HepG2 (cell line): ENCODE data around the gene NINJ2. TPM values are rescaled to one million over a fixed set of nuclear protein-coding genes. Genes with fewer than 3 reads are reported as not detected.

Experiments used
- AKAP8 ChIP-seq: sonication (generic); formaldehyde crosslinking; IDR thresholded peaks from 2 replicates; pipeline ENCODE4 v1.5.1; 2020; ENCODE audit warnings: mild to moderate bottlenecking, missing genetic modification reagents
- FOXO1 ChIP-seq: sonication (generic); formaldehyde crosslinking; IDR thresholded peaks from 2 replicates; pipeline ENCODE4 v1.4.0; 2020; ENCODE audit warnings: missing genetic modification reagents
- GATA4 ChIP-seq: sonication (generic); IDR thresholded peaks from 2 replicates; pipeline ENCODE4 v1.6.1; 2016; ENCODE audit warnings: antibody characterized with exemption, low read depth, borderline replicate concordance
- GFI1 ChIP-seq: sonication (generic); formaldehyde crosslinking; IDR thresholded peaks from 2 replicates; pipeline ENCODE4 v1.5.0; 2020; ENCODE audit warnings: missing genetic modification reagents, mild to moderate bottlenecking, borderline replicate concordance
- HNF1B ChIP-seq: sonication (generic); formaldehyde crosslinking; IDR thresholded peaks from 2 replicates; pipeline ENCODE4 v1.5.1; 2020; ENCODE audit warnings: mild to moderate bottlenecking, moderate library complexity, missing genetic modification reagents
- HNF4G ChIP-seq, 2 experiments: sonication (generic) in 1 of 2; formaldehyde crosslinking in 1 of 2; IDR thresholded peaks; 2 replicates each; pipeline versions ENCODE4 v1.4.0 to v1.6.1; 2011 to 2020; ENCODE audit warnings: borderline replicate concordance in 2 of 2, low read depth in 2 of 2, mild to moderate bottlenecking in 2 of 2, low read length in 1 of 2, missing genetic modification reagents in 1 of 2, moderate library complexity in 1 of 2
- HOMEZ ChIP-seq: IDR thresholded peaks from 2 replicates; pipeline ENCODE4 v1.6.1; 2016; ENCODE audit warnings: low read depth
- HOXA5 ChIP-seq: sonication (generic); formaldehyde crosslinking; IDR thresholded peaks from 2 replicates; pipeline ENCODE4 v1.4.0; 2020; ENCODE audit warnings: missing genetic modification reagents
- ISL2 ChIP-seq: sonication (generic); formaldehyde crosslinking; IDR thresholded peaks from 2 replicates; pipeline ENCODE4 v1.5.0; 2020; ENCODE audit warnings: missing genetic modification reagents
- MEIS1 ChIP-seq: sonication (generic); formaldehyde crosslinking; IDR thresholded peaks from 2 replicates; pipeline ENCODE4 v1.9.0; 2021; ENCODE audit warnings: mild to moderate bottlenecking, missing genetic modification reagents, moderate library complexity, borderline replicate concordance
- PBX2 ChIP-seq: IDR thresholded peaks from 2 replicates; pipeline ENCODE4 v1.6.1; 2016; ENCODE audit warnings: control low read depth
- PTBP1 ChIP-seq: fragments of 200-400 bp; formaldehyde crosslinking; IDR thresholded peaks from 2 replicates; pipeline ENCODE4 v1.6.1; 2018; ENCODE audit warnings: low read length, low read depth; ENCODE audit not compliant: poor library complexity, severe bottlenecking
- RXRA ChIP-seq: sonication (generic); formaldehyde crosslinking; IDR thresholded peaks from 2 replicates; pipeline ENCODE4 v1.5.1; 2020; ENCODE audit warnings: missing genetic modification reagents
- TEAD3 ChIP-seq: optimal IDR thresholded peaks from 2 replicates; pipeline ENCODE3; 2016; ENCODE audit warnings: borderline replicate concordance
- ZNF362 ChIP-seq: sonication (generic); formaldehyde crosslinking; IDR thresholded peaks from 2 replicates; pipeline ENCODE4 v1.4.0; 2020; ENCODE audit warnings: missing genetic modification reagents, mild to moderate bottlenecking, borderline replicate concordance
- ZNF775 ChIP-seq: sonication (generic); formaldehyde crosslinking; IDR thresholded peaks from 2 replicates; pipeline ENCODE4 v1.4.0; 2020; ENCODE audit warnings: missing genetic modification reagents, mild to moderate bottlenecking, moderate library complexity, borderline replicate concordance
- ZSCAN29 ChIP-seq: sonication (generic); formaldehyde crosslinking; conservative IDR thresholded peaks from 2 replicates; pipeline ENCODE4 v1.4.0; 2020; ENCODE audit warnings: mild to moderate bottlenecking, missing genetic modification reagents
- polyA plus RNA-seq, 8 experiments: library from polyadenylated mRNA; depleted of rRNA in 3 of 8; stranded (reverse) in 7 of 8; unstranded in 1 of 8; fragments of >200 nt; fragmentation: Illumina TruSeq in 4 of 8; extraction: Trizol in 4 of 8; gene quantifications; 2 replicates each; pipeline versions ENCODE4 v1.2.1 to v1.2.3, GENCODE V29; 2011 to 2016; ENCODE audit warnings: low read depth in 4 of 8, missing spikeins in 1 of 8, mixed read lengths in 1 of 8; ENCODE audit not compliant: insufficient read depth in 1 of 8
- total RNA-seq, 5 experiments: library from RNA; depleted of rRNA; stranded (reverse); fragments of >200 nt; fragmentation: Illumina TruSeq; extraction: Trizol; gene quantifications; 2 replicates each; pipeline ENCODE4 v1.2.3, GENCODE V29; 2016; ENCODE audit warnings: low read depth in 1 of 5
- TF ChIP-seq, protein P1 (sequence below): sonication (generic); formaldehyde crosslinking; IDR thresholded peaks from 2 replicates; pipeline ENCODE4 v1.4.0; 2020; ENCODE audit warnings: missing genetic modification reagents, borderline replicate concordance
- TF ChIP-seq, protein P2 (sequence below): sonication (generic); IDR thresholded peaks from 2 replicates; pipeline ENCODE4 v1.6.1; 2016; ENCODE audit warnings: low read depth, borderline replicate concordance

The NINJ2 gene
- total and polyA plus RNA-seq, 2 of the 13 experiments (the other 11 are each of a cell fraction or from before 2014, with no cell fraction given): 0.62 to 3.8 TPM

DNA sequence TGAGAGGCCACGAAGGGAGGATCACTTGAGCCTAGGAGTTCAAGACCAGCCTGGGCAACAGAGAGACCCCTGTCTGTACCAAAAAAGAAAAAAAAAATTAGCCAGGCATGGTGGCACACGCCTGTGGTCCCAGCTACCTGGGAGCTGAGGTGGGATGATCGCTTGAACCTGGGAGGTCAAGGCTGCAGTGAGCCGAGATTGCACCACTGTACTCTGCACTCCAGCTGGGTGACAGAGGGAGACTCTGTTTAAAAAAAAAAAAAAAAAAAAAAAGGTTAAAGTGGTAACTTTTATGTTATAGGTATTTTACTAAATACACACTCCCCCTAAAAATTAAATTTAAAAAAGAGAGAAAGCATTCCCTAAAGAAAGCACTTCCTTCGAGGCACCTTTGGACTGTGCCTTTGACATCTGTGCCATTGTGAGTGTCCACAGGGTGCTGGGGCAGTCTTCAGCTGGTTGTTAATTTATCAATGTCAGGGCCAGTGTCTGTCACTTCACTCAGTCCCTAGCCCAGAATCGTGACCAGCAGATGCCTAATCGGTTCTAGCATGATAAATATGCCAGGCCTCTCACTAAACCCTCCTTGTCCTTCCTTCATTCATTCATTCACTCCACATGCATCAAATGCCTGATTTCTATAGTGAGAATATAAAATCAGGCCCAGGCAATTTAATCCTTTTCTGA lies 140.4 kb downstream of the NINJ2 start (continued):
- TF ChIP-seq, protein P1, sequence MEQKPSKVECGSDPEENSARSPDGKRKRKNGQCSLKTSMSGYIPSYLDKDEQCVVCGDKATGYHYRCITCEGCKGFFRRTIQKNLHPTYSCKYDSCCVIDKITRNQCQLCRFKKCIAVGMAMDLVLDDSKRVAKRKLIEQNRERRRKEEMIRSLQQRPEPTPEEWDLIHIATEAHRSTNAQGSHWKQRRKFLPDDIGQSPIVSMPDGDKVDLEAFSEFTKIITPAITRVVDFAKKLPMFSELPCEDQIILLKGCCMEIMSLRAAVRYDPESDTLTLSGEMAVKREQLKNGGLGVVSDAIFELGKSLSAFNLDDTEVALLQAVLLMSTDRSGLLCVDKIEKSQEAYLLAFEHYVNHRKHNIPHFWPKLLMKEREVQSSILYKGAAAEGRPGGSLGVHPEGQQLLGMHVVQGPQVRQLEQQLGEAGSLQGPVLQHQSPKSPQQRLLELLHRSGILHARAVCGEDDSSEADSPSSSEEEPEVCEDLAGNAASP (CRISPR knock-in tag): peak; percentile 51; the same call in 1 of the 2 replicates
- TF ChIP-seq ZNF362 (peak; percentile 60; the same call in 1 of the 2 replicates), MEIS1 (peak; percentile 52; the same call in 1 of the 2 replicates), AKAP8 (no peak), HNF4G (IDR thresholded peaks at IDR 0.05; ENCODE audit: borderline replicate concordance, low read depth, low read length) (peak; percentile 46; the same call in 1 of the 2 replicates), HNF4G (CRISPR knock-in tag; IDR thresholded peaks at IDR 0.05; ENCODE audit: borderline replicate concordance, low read depth) (no peak), PTBP1 (no peak), HOXA5 (CRISPR knock-in tag) (peak; percentile 96), PBX2 (peak; percentile 52; the same call in 1 of the 2 replicates), TEAD3 (CRISPR knock-in tag) (no peak), ISL2 (no peak), FOXO1 (no peak), ZSCAN29 (CRISPR knock-in tag) (no peak), GATA4 (no peak), HOMEZ (no peak), ZNF775 (no peak), RXRA (CRISPR knock-in tag) (peak; percentile 35; the same call in 1 of the 2 replicates), HNF1B (CRISPR knock-in tag) (no peak), GFI1 (CRISPR knock-in tag) (peak; percentile 50; the same call in 1 of the 2 replicates)
- TF ChIP-seq, protein P2, sequence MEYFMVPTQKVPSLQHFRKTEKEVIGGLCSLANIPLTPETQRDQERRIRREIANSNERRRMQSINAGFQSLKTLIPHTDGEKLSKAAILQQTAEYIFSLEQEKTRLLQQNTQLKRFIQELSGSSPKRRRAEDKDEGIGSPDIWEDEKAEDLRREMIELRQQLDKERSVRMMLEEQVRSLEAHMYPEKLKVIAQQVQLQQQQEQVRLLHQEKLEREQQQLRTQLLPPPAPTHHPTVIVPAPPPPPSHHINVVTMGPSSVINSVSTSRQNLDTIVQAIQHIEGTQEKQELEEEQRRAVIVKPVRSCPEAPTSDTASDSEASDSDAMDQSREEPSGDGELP: peak; percentile 67; the same call in 1 of the 2 replicates
